ENCODE results near the gene TSC22D2. TPM values are rescaled to one million over a fixed set of nuclear protein-coding genes. Genes with fewer than 3 reads are reported as not detected.

The TSC22D2 gene
- total RNA-seq, 1 experiment from 2014 or later, result 26.5 TPM

GRCh38 chr3:150515210-150515609 lies 107.1 kb downstream of the TSC22D2 start:
- DNase-seq, result no peak
- Histone ChIP-seq H3K23me2 (ENCODE audit: insufficient read length, low read depth, low read length, poor library complexity, severe bottlenecking) (no peaks in the 10 kb centered on the region), H3K4me2 (ENCODE audit: insufficient read depth, insufficient read length, low read length) (no peak overlapping the region), H2BK5ac (ENCODE audit: insufficient read length, low read length) (no peak overlapping the region), H3K4me1 (ENCODE audit: insufficient read depth, low read length) (peaks cover 5% of the 10 kb centered on the region; the same call in 1 of the 2 replicates), H3K27ac (ENCODE audit: insufficient read length, low read depth, low read length) (no peak overlapping the region), H3K79me2 (ENCODE audit: insufficient read depth, low read length) (no peaks in the 10 kb centered on the region), H2BK20ac (ENCODE audit: low read depth, low read length, poor library complexity, severe bottlenecking) (no peak overlapping the region), H4K8ac (replicated peaks; ENCODE audit: insufficient read length, low read depth, low read length) (no peak overlapping the region), H3K23ac (ENCODE audit: insufficient read length, low read depth, low read length) (no peak overlapping the region), H3K14ac (ENCODE audit: insufficient read depth, low read length) (no peak overlapping the region), H3K9ac (ENCODE audit: extremely low read depth, insufficient read length, low read length) (no peak overlapping the region), H3K4ac (ENCODE audit: low read depth, low read length) (no peak overlapping the region), H2BK120ac (ENCODE audit: low read depth, low read length, poor library complexity, severe bottlenecking) (no peak overlapping the region), H2AK5ac (ENCODE audit: insufficient read length, low read length) (no peak overlapping the region), H3K9me3 (ENCODE audit: control insufficient read depth, low read depth, low read length) (no peaks in the 10 kb centered on the region), H2BK12ac (ENCODE audit: insufficient read length, low read depth, low read length) (no peak overlapping the region), H3K56ac (ENCODE audit: insufficient read length, low read depth, low read length) (no peak overlapping the region), H4K20me1 (ENCODE audit: control insufficient read depth, insufficient read depth, insufficient read length) (no peaks in the 10 kb centered on the region), H3K27me3 (ENCODE audit: insufficient read depth, low read length) (no peaks in the 10 kb centered on the region), H3K18ac (ENCODE audit: insufficient read length, low read depth, low read length) (no peak overlapping the region), H3K79me1 (ENCODE audit: insufficient read depth, low read depth, low read length, poor library complexity, severe bottlenecking) (no peaks in the 10 kb centered on the region), H4K5ac (ENCODE audit: insufficient read length, low read depth, low read length) (no peak overlapping the region), H3T11ph (ENCODE audit: low read length) (no peak overlapping the region), H4K91ac (ENCODE audit: insufficient read length, low read depth, low read length) (no peak overlapping the region), H2BK15ac (ENCODE audit: low read depth, low read length) (no peak overlapping the region), H2AFZ (ENCODE audit: low read length) (no peak overlapping the region)
- no peaks in the 10 kb centered on the region for H3K27me3 Mint-ChIP-seq (ENCODE audit: low read depth)
- WGBS (ENCODE audit: extremely low coverage, insufficient read length, low lambda C conversion rate), result no CpG with 5 or more reads among the region's 4 CpGs
- H3K9me3 Mint-ChIP-seq, result peaks cover 18 to 32% of the 10 kb centered on the region in 2 experiments
- TF ChIP-seq CTCF (conservative IDR thresholded peaks at IDR 0.05), result no peak
- H3K27ac Mint-ChIP-seq, result no peak overlapping the region
- peak overlapping the region in 1 of 2 experiments; percentile 30; a peak in 1 of 5 replicates for H3K4me3 Mint-ChIP-seq
- H3K4me1 Mint-ChIP-seq, result peaks cover 24 to 25% of the 10 kb centered on the region in 2 experiments
- peaks cover 11 to 25% (median 15%) of the 10 kb centered on the region in 3 experiments for H3K36me3 Mint-ChIP-seq (ENCODE audit: insufficient read depth in 1 of 3, low read depth in 3 of 3)

Other genes starting within 250 kb of the TSC22D2 start
- 78.5 and 84.8 TPM in 2 replicates for gene SERP1, start 138.2 kb downstream of the TSC22D2 start, total RNA-seq (2021)
- gene EIF2A, start 138.5 kb downstream of the TSC22D2 start, total RNA-seq (2021), result 73.9 and 74.1 TPM in 2 replicates
- 73.8 and 79.1 TPM in 2 replicates for gene SELENOT, start 195.0 kb downstream of the TSC22D2 start, total RNA-seq (2021)

Measured in H9 (cell line).